ENCODE data around the gene RNF223.

RNF223 gene

DNA sequence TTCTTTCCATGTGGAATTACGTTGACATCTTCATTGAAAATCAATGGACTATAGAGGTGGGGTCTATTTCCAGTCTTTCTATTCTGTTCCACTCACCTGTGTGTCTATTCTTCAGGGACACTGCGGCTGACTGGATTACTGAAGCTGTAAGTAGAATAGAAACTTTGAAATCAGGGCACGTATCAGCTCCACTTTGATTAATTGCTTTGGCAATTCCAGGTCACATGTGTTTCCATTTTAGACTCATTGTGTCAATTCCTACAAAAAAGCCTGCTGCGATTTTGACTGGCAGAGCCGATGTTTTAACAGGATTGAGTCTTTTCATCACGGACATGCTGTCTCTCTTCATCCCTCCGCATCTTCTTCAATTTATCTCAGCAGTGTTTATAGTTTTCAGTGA is 20.9 kb upstream of the RNF223 start:
- in situ Hi-C loops (cut with HindIII; ENCODE audit: low sequenced_read_pairs), result no loop called here
- no peak overlapping the region for H3K4me3 ChIP-seq (ENCODE audit: low read depth, low read length)
- TF ChIP-seq, protein P1, sequence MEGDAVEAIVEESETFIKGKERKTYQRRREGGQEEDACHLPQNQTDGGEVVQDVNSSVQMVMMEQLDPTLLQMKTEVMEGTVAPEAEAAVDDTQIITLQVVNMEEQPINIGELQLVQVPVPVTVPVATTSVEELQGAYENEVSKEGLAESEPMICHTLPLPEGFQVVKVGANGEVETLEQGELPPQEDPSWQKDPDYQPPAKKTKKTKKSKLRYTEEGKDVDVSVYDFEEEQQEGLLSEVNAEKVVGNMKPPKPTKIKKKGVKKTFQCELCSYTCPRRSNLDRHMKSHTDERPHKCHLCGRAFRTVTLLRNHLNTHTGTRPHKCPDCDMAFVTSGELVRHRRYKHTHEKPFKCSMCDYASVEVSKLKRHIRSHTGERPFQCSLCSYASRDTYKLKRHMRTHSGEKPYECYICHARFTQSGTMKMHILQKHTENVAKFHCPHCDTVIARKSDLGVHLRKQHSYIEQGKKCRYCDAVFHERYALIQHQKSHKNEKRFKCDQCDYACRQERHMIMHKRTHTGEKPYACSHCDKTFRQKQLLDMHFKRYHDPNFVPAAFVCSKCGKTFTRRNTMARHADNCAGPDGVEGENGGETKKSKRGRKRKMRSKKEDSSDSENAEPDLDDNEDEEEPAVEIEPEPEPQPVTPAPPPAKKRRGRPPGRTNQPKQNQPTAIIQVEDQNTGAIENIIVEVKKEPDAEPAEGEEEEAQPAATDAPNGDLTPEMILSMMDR (IDR thresholded peaks at IDR 0.05; ENCODE audit: low read depth, low read length, missing control alignments), result no peak
- DNase-seq (ENCODE audit: low read depth), result no peak

DNA sequence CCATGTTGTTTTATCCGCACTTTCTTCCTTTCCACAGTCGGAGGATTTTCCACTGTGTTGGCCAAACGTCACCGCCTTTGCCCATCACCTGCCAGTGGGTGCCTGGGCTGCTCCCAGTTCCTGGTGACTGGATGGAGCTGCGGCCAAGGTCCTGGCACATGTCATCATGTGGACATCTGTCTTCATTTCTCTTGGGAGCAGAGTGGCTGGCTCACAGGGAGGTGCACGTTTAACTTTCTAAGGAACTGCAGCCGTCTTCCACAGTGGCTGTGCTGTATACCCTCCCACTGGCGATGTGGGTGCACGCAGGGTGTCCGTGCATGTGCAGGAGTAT is 19.5 kb upstream of the RNF223 start:
- DNase-seq (ENCODE audit: low read depth), result no peak
- TF ChIP-seq, protein P1 (IDR thresholded peaks at IDR 0.05; ENCODE audit: low read depth, low read length, missing control alignments), result no peak
- in situ Hi-C loops (cut with HindIII; ENCODE audit: low sequenced_read_pairs), result no loop called here
- no peak overlapping the region for H3K4me3 ChIP-seq (ENCODE audit: low read depth, low read length)

DNA sequence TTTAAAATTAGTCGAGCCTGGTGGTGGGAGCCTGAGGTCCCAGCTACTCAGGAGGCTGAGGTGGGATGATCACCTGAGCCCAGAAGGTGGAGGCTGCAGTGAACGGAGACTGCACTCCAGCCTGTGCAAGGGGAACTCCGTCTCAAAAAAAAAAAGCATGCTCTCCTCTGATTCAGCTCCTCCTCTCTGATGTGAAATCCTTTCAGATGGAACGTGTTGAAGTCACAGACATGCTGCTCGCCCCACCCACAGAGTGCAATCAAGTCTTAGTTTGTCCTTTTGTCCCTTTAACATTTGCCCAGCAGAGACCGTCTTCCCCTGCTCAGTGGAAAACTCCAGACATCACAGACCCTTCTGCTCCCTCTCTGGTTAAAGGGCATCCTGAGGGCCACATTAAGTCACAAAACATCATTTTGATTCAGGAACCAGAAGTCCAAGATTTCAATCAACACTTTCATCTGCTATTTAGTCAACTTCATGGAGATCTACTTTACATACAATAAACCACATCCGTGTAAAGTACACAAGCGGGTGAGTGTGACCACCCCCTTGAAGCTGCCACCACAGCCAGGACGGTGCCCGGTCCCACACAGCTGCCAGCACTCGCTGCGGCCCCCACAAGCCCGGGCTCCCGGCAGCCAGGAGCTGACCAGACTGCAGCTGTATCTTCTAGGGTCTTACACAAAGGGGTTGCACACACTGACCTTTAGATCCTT is 18.9 kb upstream of the RNF223 start:
- in situ Hi-C loops (cut with HindIII; ENCODE audit: low sequenced_read_pairs), result no loop called here
- TF ChIP-seq, protein P1 (IDR thresholded peaks at IDR 0.05; ENCODE audit: low read depth, low read length, missing control alignments), result no peak
- DNase-seq (ENCODE audit: low read depth), result no peak
- no peak overlapping the region for H3K4me3 ChIP-seq (ENCODE audit: low read depth, low read length)

DNA sequence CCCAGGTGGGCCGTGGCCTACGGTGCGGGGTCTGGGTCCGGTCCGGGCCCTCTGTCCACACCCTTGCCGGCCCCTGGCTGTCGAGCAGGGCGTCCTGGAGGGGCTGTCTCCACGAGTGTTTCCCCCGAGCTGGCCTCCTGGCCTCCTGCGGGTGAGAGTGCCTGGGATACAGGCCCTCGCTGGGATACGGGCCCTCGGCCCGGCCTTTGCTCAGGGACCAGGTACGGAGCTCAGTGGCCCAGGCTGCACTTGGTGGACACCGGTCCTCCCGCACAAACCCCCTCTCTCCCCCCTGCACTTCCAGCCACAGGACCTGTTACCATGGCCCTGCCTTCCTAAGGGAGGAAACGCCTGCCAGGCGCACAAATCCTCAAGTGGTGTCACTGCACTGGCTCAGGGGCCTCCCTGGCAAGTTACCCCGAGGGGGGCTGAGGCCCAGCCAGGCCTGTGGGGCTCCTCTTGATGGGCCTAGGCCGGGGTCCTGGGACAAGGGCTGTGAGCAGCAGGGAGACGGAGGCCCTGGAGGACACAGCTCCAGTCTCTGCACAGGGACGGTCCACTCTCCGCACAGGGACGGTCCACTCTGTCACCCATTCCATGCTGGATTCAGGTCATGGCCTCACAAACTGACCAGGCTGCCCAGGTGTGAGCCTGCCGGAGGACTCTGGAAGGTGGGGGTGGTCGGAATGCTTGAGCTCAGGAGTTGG is 18.2 kb upstream of the RNF223 start:
- TF ChIP-seq, protein P1 (IDR thresholded peaks at IDR 0.05; ENCODE audit: low read depth, low read length, missing control alignments), result no peak
- in situ Hi-C loops (cut with HindIII; ENCODE audit: low sequenced_read_pairs), result no loop called here
- no peak overlapping the region for H3K4me3 ChIP-seq (ENCODE audit: low read depth, low read length)
- DNase-seq (ENCODE audit: low read depth), result no peak

DNA sequence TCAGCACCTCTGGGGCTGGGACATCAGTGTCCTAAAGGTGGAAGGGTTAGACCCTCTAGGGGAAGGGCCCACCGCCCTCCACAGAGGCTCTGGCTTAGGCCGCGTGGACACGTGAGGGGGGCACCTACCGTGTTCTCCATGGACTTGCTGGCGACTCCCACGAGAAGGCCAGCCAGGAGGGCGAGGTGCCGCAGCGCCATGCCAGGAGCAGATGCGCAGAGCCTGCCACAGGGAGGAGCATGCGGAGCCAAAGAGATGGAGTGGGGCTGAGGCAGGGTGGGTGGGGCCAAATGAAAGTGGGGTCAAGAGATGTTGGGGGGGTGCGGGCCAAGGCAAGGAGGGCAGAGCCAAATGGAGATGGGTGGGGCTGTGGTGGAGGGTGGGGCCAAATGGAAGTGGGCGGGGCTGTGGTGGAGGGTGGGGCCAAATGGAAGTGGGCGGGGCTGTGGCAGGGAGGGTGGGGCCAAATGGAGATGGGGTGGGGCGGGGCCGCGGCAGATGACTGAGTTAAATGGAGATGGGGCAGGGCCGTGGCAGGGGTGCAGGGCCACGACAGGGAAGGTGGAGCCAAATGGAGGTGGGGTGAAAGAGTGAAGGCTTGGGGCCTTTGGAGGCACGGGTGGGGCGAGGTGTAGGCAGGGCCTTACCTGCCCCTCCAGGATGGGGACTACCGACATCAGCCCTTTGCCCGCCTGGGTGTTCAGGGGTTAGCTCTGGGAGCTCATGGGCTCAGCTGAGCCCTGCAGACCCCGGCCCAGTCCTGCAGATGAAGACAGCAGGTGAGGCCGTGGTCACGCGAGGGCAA is 17.4 kb upstream of the RNF223 start:
- in situ Hi-C loops (cut with HindIII; ENCODE audit: low sequenced_read_pairs), result no loop called here
- no peak for DNase-seq (ENCODE audit: low read depth)
- TF ChIP-seq, protein P1 (IDR thresholded peaks at IDR 0.05; ENCODE audit: low read depth, low read length, missing control alignments), result no peak
- H3K4me3 ChIP-seq (ENCODE audit: low read depth, low read length), result no peak overlapping the region

DNA sequence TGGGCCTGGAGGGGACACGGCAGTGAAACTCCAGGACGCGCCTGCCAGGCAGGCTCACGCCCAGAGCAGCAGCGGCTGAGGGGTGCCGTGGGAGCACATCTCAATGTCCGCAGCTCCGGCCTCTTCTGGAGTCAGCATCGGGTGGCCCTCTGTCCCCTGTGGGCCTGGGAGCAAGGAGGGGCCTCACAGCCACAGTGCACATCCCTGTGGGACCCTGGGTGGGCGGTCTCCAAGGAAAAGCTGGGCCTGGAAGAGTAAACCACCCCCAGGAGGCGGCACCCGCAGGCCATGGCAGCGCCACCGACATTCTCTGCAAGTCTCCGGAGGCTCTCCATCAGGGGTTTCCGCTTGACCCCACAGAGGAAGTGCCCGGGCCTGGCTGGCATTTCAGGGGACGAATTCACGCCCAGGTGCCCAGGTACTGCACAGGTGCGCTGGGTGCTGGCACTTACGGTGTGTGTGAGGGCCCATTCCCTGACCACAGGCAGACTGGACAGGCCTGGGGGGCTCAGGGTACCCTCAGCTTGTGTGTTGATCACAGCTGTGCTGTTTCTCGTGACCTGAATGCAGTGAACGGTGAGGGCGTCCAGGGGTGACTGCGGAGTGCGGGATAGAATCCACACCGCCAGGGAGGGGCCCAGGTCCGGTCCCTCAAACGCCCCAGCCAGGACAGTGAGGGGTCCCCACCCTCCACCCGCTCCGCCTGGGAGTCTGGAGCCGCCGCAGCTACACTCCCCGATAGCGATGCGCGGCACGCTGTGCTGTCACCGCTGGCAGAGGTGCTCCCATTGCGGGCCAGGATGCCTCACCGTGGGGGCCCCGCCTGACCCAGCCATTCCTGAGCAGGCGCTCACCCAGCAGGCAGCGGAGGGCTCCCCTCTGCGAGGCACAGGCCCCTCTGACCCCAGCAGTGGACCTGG is 16.6 kb upstream of the RNF223 start:
- no peak for DNase-seq (ENCODE audit: low read depth)
- H3K4me3 ChIP-seq (ENCODE audit: low read depth, low read length), result no peak overlapping the region
- TF ChIP-seq, protein P1 (IDR thresholded peaks at IDR 0.05; ENCODE audit: low read depth, low read length, missing control alignments), result no peak
- in situ Hi-C loops (cut with HindIII; ENCODE audit: low sequenced_read_pairs), result no loop called here

All from astrocyte of the cerebellum (primary cell).